Measurements from ENCODE around the gene HMGN1. TPM values are rescaled to one million over a fixed set of nuclear protein-coding genes. Genes with fewer than 3 reads are reported as not detected.

Gene HMGN1
- total RNA-seq, 2 experiments from 2014 or later, result 264 to 492 TPM

- Histone ChIP-seq H2AFZ (ENCODE audit: low read length) (no peak overlapping the region), H3K4me2 (ENCODE audit: low read length) (peak overlapping the region; percentile 83), H3K9me3 (ENCODE audit: low read length) (no peaks in the 10 kb centered on the region), H3K4me3 (ENCODE audit: low read depth, low read length, poor library complexity, severe bottlenecking) (no peak overlapping the region), H3K79me2 (ENCODE audit: insufficient read depth, low read depth, low read length) (peaks cover 44% of the 10 kb centered on the region), H3K9me2 (ENCODE audit: insufficient read depth, low read length) (no peaks in the 10 kb centered on the region), H3K36me3 (ENCODE audit: insufficient read depth, low read length) (peaks cover 55% of the 10 kb centered on the region), H4K20me1 (ENCODE audit: insufficient read depth, low read length) (peaks cover 9% of the 10 kb centered on the region), H3K27ac (ENCODE audit: low read depth, low read length, poor library complexity, severe bottlenecking) (no peak overlapping the region), H3K4me1 (ENCODE audit: insufficient read depth, low read length, poor library complexity, severe bottlenecking) (peaks cover 27% of the 10 kb centered on the region)
- intact Hi-C loops (cut with micrococcal nuclease; ENCODE audit: unreplicated experiment), result no loop called here
- no peak for DNase-seq (ENCODE audit: low spot score)
- ChIA-PET CTCF (ENCODE audit: unreplicated experiment) (no interaction called here), POLR2A (interaction anchor here (1.3 to 1.6 kb wide), 2 partner anchors 9 to 77 kb away, joined by 4 to 8 read pairs; no protein-coding TSS in a partner anchor)
- no TSS peak for BruUV-seq (replicated peaks)
- TF ChIP-seq EZH2phosphoT487 (IDR thresholded peaks at IDR 0.05; ENCODE audit: borderline replicate concordance, low read depth, low read length) (no peak), CTCF (conservative IDR thresholded peaks at IDR 0.05; ENCODE audit: low read length) (no peak)
These were observed 37.7 kb downstream of the HMGN1 start for GRCh38 chr21:39311164-39311563.

GRCh38 chr21:39307466-39307865 lies 41.4 kb downstream of the HMGN1 start:
- Histone ChIP-seq H3K4me2 (ENCODE audit: low read length) (no peak overlapping the region), H2AFZ (ENCODE audit: low read length) (no peak overlapping the region), H3K9me3 (ENCODE audit: low read length) (no peaks in the 10 kb centered on the region), H3K36me3 (ENCODE audit: insufficient read depth, low read length) (peaks cover 79% of the 10 kb centered on the region), H3K4me1 (ENCODE audit: insufficient read depth, low read length, poor library complexity, severe bottlenecking) (peaks cover 10% of the 10 kb centered on the region), H4K20me1 (ENCODE audit: insufficient read depth, low read length) (peaks cover 9% of the 10 kb centered on the region), H3K4me3 (ENCODE audit: low read depth, low read length, poor library complexity, severe bottlenecking) (no peak overlapping the region), H3K79me2 (ENCODE audit: insufficient read depth, low read depth, low read length) (peaks cover 34% of the 10 kb centered on the region), H3K9me2 (ENCODE audit: insufficient read depth, low read length) (no peaks in the 10 kb centered on the region), H3K27ac (ENCODE audit: low read depth, low read length, poor library complexity, severe bottlenecking) (no peak overlapping the region)
- BruUV-seq (replicated peaks), result TSS peak; percentile 0
- CTCF ChIA-PET (ENCODE audit: unreplicated experiment), result no interaction called here
- TF ChIP-seq EZH2phosphoT487 (IDR thresholded peaks at IDR 0.05; ENCODE audit: borderline replicate concordance, low read depth, low read length) (no peak), CTCF (conservative IDR thresholded peaks at IDR 0.05; ENCODE audit: low read length) (no peak)
- intact Hi-C loops (cut with micrococcal nuclease; ENCODE audit: unreplicated experiment), result no loop called here
- POLR2A ChIA-PET, result no interaction called here
- DNase-seq (ENCODE audit: low spot score), result no peak

GRCh38 chr21:39300587-39300986 lies 48.3 kb downstream of the HMGN1 start:
- H3K9me3 ChIP-seq (ENCODE audit: low read length), result peaks cover 12% of the 10 kb centered on the region; the same call in 1 of the 2 replicates
- no peak for TF ChIP-seq EZH2phosphoT487 (IDR thresholded peaks at IDR 0.05; ENCODE audit: borderline replicate concordance, low read depth, low read length)
- H3K4me2 ChIP-seq (ENCODE audit: low read length), result no peak overlapping the region
- no TSS peak for BruUV-seq (replicated peaks)
- no peaks in the 10 kb centered on the region for H3K9me2 ChIP-seq (ENCODE audit: insufficient read depth, low read length)
- DNase-seq (ENCODE audit: low spot score), result no peak
- H2AFZ ChIP-seq (ENCODE audit: low read length), result no peak overlapping the region
- intact Hi-C loops (cut with micrococcal nuclease; ENCODE audit: unreplicated experiment), result no loop called here
- H3K27ac ChIP-seq (ENCODE audit: low read depth, low read length, poor library complexity, severe bottlenecking), result no peak overlapping the region
- no peaks in the 10 kb centered on the region for H3K4me1 ChIP-seq (ENCODE audit: insufficient read depth, low read length, poor library complexity, severe bottlenecking)
- peaks cover 24% of the 10 kb centered on the region for H3K79me2 ChIP-seq (ENCODE audit: insufficient read depth, low read depth, low read length)
- peaks cover 93% of the 10 kb centered on the region for H3K36me3 ChIP-seq (ENCODE audit: insufficient read depth, low read length)
- H4K20me1 ChIP-seq (ENCODE audit: insufficient read depth, low read length), result no peaks in the 10 kb centered on the region
- H3K4me3 ChIP-seq (ENCODE audit: low read depth, low read length, poor library complexity, severe bottlenecking), result no peak overlapping the region
- CTCF ChIA-PET (ENCODE audit: unreplicated experiment), result no interaction called here
- POLR2A ChIA-PET, result interaction anchor here (0.6 to 1.4 kb wide), 3 partner anchors 17 to 50 kb away, joined by 3 to 6 read pairs (median 5); no protein-coding TSS in a partner anchor

Data from OCI-LY7 (cell line).